Central memory CD8-positive, alpha-beta T cell (primary cell): ENCODE measurements around the gene NOX3.

Source experiments
- ATAC-seq: fragments of 150-1000 bp; cut with Tn5 transposase; replicated peaks from 2 replicates; pipeline ENCODE4 v1.10.0; 2022; ENCODE audit warnings: mild to moderate bottlenecking, moderate FRiP score, moderate number of reproducible peaks; ENCODE audit not compliant: poor library complexity, severe bottlenecking; ENCODE audit errors: extremely low read depth
- DNase-seq, 2 donors: peaks; one replicate each; pipeline ENCODE4 v3.0.0; 2021; ENCODE audit warnings: low spot score in 2 of 2
- H3K27ac Mint-ChIP-seq: one replicate; pipeline ENCODE4 v1.8.0; 2022; ENCODE audit warnings: low read depth, mild to moderate bottlenecking, moderate library complexity, mixed read lengths
- H3K27me3 Mint-ChIP-seq: one replicate; pipeline ENCODE4 v1.8.0; 2022; ENCODE audit warnings: mixed read lengths
- H3K36me3 Mint-ChIP-seq: one replicate; pipeline ENCODE4 v1.8.0; 2022; ENCODE audit warnings: mild to moderate bottlenecking, moderate library complexity, mixed read lengths; ENCODE audit not compliant: insufficient read depth
- H3K4me1 Mint-ChIP-seq: one replicate; pipeline ENCODE4 v1.8.0; 2022; ENCODE audit warnings: mixed read lengths
- H3K4me3 Mint-ChIP-seq: one replicate; pipeline ENCODE4 v1.8.0; 2022; ENCODE audit warnings: mild to moderate bottlenecking, moderate library complexity, mixed read lengths
- H3K9me3 Mint-ChIP-seq: one replicate; pipeline ENCODE4 v1.8.0; 2022; ENCODE audit warnings: mixed read lengths

The NOX3 gene

GRCh38 chr6:155400654-155400965, 55.0 kb downstream of the NOX3 start:
- no peak overlapping the region for H3K4me3 Mint-ChIP-seq
- peaks cover 32% of the 10 kb centered on the region for H3K27me3 Mint-ChIP-seq
- no peak for DNase-seq
- no peaks in the 10 kb centered on the region for H3K9me3 Mint-ChIP-seq
- H3K4me1 Mint-ChIP-seq: no peaks in the 10 kb centered on the region
- no peaks in the 10 kb centered on the region for H3K36me3 Mint-ChIP-seq
- no peak for ATAC-seq
- H3K27ac Mint-ChIP-seq: no peak overlapping the region

GRCh38 chr6:155399745-155400653, 55.6 kb downstream of the NOX3 start:
- no peaks in the 10 kb centered on the region for H3K9me3 Mint-ChIP-seq
- no peak for ATAC-seq
- H3K27me3 Mint-ChIP-seq: peaks cover 30% of the 10 kb centered on the region
- no peak for DNase-seq
- no peak overlapping the region for H3K27ac Mint-ChIP-seq
- H3K4me1 Mint-ChIP-seq: no peaks in the 10 kb centered on the region
- H3K4me3 Mint-ChIP-seq: no peak overlapping the region
- H3K36me3 Mint-ChIP-seq: no peaks in the 10 kb centered on the region

DNA sequence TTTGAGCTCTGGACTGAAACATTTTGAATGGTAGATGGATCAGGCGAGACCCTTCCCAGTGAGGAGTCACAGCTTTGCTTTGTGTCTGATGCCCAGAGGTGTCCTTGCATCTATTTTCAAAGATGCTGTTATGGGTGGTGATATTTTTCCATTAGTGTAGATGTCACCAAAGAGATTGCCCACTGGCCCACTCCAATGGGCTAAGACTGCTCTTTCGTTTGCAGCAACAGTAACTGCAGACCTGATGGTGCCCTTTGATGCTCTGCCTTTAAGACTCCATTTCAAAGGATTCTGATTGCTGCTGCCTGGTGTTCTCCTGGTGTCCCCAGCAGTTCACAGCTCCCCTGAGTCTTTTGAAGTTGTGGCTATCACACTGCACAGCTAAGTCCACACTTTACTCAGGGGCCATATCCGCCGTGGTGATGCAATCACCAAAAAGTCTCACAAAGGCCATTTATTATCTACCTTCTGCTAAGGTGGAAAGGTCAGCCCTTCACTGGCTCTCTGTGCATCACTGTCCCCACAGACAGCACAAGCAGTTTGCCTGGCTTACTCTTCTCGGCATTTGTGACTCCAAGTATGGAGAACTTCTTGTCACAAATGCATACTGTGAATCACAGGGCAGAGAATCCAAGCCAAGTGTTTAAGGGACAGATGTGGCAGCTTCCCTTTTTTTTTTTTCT, 56.4 kb downstream of the NOX3 start:
- DNase-seq: no peak

GRCh38 chr6:155398701-155399061, 57.0 kb downstream of the NOX3 start:
- no peak overlapping the region for H3K4me3 Mint-ChIP-seq
- peaks cover 40% of the 10 kb centered on the region for H3K27me3 Mint-ChIP-seq
- no peaks in the 10 kb centered on the region for H3K36me3 Mint-ChIP-seq
- H3K27ac Mint-ChIP-seq: no peak overlapping the region
- no peaks in the 10 kb centered on the region for H3K4me1 Mint-ChIP-seq
- no peaks in the 10 kb centered on the region for H3K9me3 Mint-ChIP-seq
- ATAC-seq (no peak), DNase-seq (no peak)

More for the DNA sequence above, 56.4 kb downstream of the NOX3 start:
- H3K9me3 Mint-ChIP-seq: no peaks in the 10 kb centered on the region
- no peaks in the 10 kb centered on the region for H3K36me3 Mint-ChIP-seq
- H3K4me1 Mint-ChIP-seq: no peaks in the 10 kb centered on the region
- no peak for ATAC-seq
- H3K27ac Mint-ChIP-seq: no peak overlapping the region
- peaks cover 34% of the 10 kb centered on the region for H3K27me3 Mint-ChIP-seq
- H3K4me3 Mint-ChIP-seq: no peak overlapping the region

GRCh38 chr6:155398221-155398620, 57.4 kb downstream of the NOX3 start:
- ATAC-seq (no peak), DNase-seq (no peak)
- H3K27ac Mint-ChIP-seq: no peak overlapping the region
- no peaks in the 10 kb centered on the region for H3K9me3 Mint-ChIP-seq
- H3K4me1 Mint-ChIP-seq: no peaks in the 10 kb centered on the region
- peaks cover 42% of the 10 kb centered on the region for H3K27me3 Mint-ChIP-seq
- no peak overlapping the region for H3K4me3 Mint-ChIP-seq
- no peaks in the 10 kb centered on the region for H3K36me3 Mint-ChIP-seq

- Mint-ChIP-seq H3K36me3 (no peaks in the 10 kb centered on the region), H3K4me1 (no peaks in the 10 kb centered on the region), H3K9me3 (no peaks in the 10 kb centered on the region), H3K4me3 (no peak overlapping the region), H3K27me3 (peaks cover 42% of the 10 kb centered on the region), H3K27ac (no peak overlapping the region)
- DNase-seq: no peak
- no peak for ATAC-seq
These were observed 58.4 kb downstream of the NOX3 start for GRCh38 chr6:155397172-155397705.

DNA sequence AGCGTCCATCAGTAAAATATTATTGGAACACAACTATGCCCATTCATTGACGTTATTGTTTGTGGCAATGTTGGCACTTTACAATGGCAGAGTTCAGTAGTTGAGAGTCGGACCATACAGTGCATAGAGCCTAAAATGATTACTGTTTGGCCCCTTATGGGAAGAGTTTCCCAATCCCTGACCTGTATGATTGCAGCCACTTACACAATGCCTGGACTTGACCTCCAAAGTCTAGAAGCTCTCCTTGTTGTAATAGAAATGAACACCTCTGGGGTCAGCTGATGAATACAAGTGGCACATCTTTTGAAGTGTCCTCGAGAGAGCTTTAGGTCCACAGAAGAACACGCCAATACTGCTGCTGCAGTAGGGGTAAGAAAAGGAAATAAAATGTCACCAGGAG, 59.0 kb downstream of the NOX3 start:
- no peaks in the 10 kb centered on the region for H3K4me1 Mint-ChIP-seq
- no peak overlapping the region for H3K27ac Mint-ChIP-seq
- DNase-seq (no peak), ATAC-seq (no peak)
- H3K9me3 Mint-ChIP-seq: no peaks in the 10 kb centered on the region
- H3K27me3 Mint-ChIP-seq: peaks cover 46% of the 10 kb centered on the region
- H3K4me3 Mint-ChIP-seq: no peak overlapping the region
- H3K36me3 Mint-ChIP-seq: no peaks in the 10 kb centered on the region

DNA sequence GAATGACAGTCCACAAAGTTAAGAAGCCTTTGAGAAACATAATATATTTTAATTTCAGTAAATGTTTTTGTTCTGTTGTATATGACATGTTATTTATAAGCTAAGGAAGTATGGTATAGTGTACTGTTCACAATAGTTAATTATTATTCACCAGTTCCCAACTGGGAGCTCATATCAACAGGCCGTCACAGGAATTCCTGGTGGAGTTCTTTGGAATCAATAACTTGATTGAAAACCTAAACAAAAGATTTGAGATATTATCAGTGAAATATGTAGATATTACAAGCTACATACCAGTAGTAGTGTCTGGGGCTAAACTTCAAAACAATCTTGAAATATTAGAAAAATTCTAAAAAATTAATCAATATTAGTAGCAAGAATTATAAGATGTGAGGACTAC, 60.3 kb downstream of the NOX3 start:
- ATAC-seq (no peak), DNase-seq (no peak)
- H3K27ac Mint-ChIP-seq: no peak overlapping the region
- H3K36me3 Mint-ChIP-seq: no peaks in the 10 kb centered on the region
- no peaks in the 10 kb centered on the region for H3K9me3 Mint-ChIP-seq
- H3K4me1 Mint-ChIP-seq: no peaks in the 10 kb centered on the region
- H3K27me3 Mint-ChIP-seq: peaks cover 52% of the 10 kb centered on the region
- H3K4me3 Mint-ChIP-seq: no peak overlapping the region

DNA sequence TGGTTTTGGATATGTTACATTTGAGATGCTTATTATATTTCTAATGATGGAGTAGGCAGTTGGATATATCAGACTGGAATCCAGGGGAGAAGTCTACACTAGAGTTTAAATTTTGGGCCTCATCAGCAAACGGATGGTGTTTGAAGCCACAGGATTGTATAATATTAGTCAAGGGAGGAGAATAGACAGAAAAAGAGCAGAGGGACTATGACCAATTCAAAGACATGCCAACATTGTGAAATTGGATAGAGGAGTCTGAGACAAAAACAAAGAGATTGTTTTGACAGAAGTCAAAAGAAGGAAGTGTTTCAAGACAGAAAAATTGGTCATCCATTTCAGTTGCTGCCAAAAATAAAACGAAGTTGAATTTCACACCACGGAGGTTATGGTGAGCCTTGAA, 66.5 kb downstream of the NOX3 start:
- ATAC-seq (no peak), DNase-seq (no peak)
- Mint-ChIP-seq H3K4me1 (no peaks in the 10 kb centered on the region), H3K9me3 (no peaks in the 10 kb centered on the region), H3K36me3 (peaks cover 2% of the 10 kb centered on the region), H3K27me3 (peaks cover 71% of the 10 kb centered on the region), H3K4me3 (no peak overlapping the region), H3K27ac (no peak overlapping the region)

GRCh38 chr6:155388591-155388990, 67.0 kb downstream of the NOX3 start:
- no peak for DNase-seq
- Mint-ChIP-seq H3K9me3 (no peaks in the 10 kb centered on the region), H3K4me1 (no peaks in the 10 kb centered on the region), H3K4me3 (no peak overlapping the region), H3K36me3 (peaks cover 2% of the 10 kb centered on the region), H3K27ac (no peak overlapping the region), H3K27me3 (peaks cover 71% of the 10 kb centered on the region)
- no peak for ATAC-seq

DNA sequence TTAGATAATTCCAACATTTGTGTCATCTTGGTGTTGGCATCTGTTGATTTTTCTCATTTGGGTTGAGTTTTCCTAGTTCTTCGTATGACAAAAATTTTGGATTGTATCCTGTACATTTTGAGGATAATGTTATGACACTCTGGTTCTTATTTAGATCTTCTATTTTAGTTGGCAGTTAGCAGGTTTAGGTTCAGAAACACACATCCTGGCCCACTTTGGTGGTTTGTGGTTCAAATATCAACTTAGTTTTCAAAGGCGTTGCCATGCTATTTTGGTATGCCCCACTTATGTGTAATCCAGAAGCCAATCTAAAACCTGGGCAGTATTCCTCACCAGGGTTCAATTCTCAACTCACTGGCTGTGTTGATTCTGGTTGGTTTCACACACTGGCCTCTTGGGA, 68.2 kb downstream of the NOX3 start:
- Mint-ChIP-seq H3K4me1 (no peaks in the 10 kb centered on the region), H3K27me3 (peaks cover 70% of the 10 kb centered on the region), H3K36me3 (peaks cover 2% of the 10 kb centered on the region), H3K4me3 (no peak overlapping the region), H3K9me3 (no peaks in the 10 kb centered on the region), H3K27ac (no peak overlapping the region)
- ATAC-seq (no peak), DNase-seq (no peak)

GRCh38 chr6:155384321-155384952, 71.2 kb downstream of the NOX3 start:
- Mint-ChIP-seq H3K4me3 (no peak overlapping the region), H3K9me3 (no peaks in the 10 kb centered on the region), H3K36me3 (peaks cover 2% of the 10 kb centered on the region), H3K27ac (no peak overlapping the region), H3K27me3 (peaks cover 59% of the 10 kb centered on the region), H3K4me1 (no peaks in the 10 kb centered on the region)
- no peak for ATAC-seq
- DNase-seq: no peak

- no peak overlapping the region for H3K4me3 Mint-ChIP-seq
- H3K4me1 Mint-ChIP-seq: no peaks in the 10 kb centered on the region
- no peak for ATAC-seq
- H3K27ac Mint-ChIP-seq: no peak overlapping the region
- DNase-seq: no peak
- peaks cover 59% of the 10 kb centered on the region for H3K27me3 Mint-ChIP-seq
- H3K36me3 Mint-ChIP-seq: peaks cover 2% of the 10 kb centered on the region
- H3K9me3 Mint-ChIP-seq: no peaks in the 10 kb centered on the region
These were observed 71.7 kb downstream of the NOX3 start for GRCh38 chr6:155383913-155384312.
